HepG2 (cell line): ENCODE results near the gene CYB5R2. TPM values are rescaled to one million over a fixed set of nuclear protein-coding genes. Genes with fewer than 3 reads are reported as not detected.

Experiments used
- ATAC-seq: fragments of 200-7000 bp; cut with Tn5 transposase; 3 replicates; pipeline ENCODE4 v1.9.1; 2020; ENCODE audit warnings: mild to moderate bottlenecking, moderate library complexity
- BruUV-seq: library from RNA; stranded (reverse); fragments of 400-500 nt; replicated peaks from 2 replicates; lab custom pipeline; 2021; lab: Mats Ljungman, UMichigan
- CTCF ChIA-PET: fragments of 300-600 bp; formaldehyde crosslinking; extraction: SDS; loops from one replicate; lab custom pipeline; 2021; ENCODE audit warnings: low total read pairs, inconsistent platforms, low intra/inter-chr PET ratio; lab: Yijun Ruan, JAX
- POLR2A ChIA-PET: fragments of 350-600 bp; sonication (Branson Sonifier 250); formaldehyde crosslinking; loops from one replicate; lab custom pipeline; 2020; ENCODE audit warnings: antibody characterized with exemption, inconsistent platforms; lab: Yijun Ruan, JAX
- DNase-seq: peaks from one replicate; pipeline ENCODE4 v3.0.0-alpha.2; 2015; ENCODE audit warnings: low spot score
- FAIRE-seq: peaks from 3 replicates; lab custom pipeline; 2011; peaks lifted over from hg19 to GRCh38; lab: Jason Lieb, UNC
- H2AFZ ChIP-seq: one replicate; pipeline ENCODE4 v1.6.1; 2011; ENCODE audit warnings: low read length, inconsistent platforms
- H3K27ac ChIP-seq: fragments of 300-600 bp; 3 replicates; pipeline ENCODE4 v1.8.0; 2011; ENCODE audit warnings: mixed run types, mild to moderate bottlenecking, mixed read lengths, low read length, inconsistent platforms; ENCODE audit not compliant: insufficient read depth; ENCODE audit errors: extremely low read length
- H3K27me3 ChIP-seq, 2 experiments: fragments of 200-600 bp in 1 of 2; 2 replicates in 1 of 2; 3 replicates in 1 of 2; pipeline versions ENCODE4 v1.6.0 to v1.8.0; 2011; ENCODE audit warnings: low read length in 2 of 2, mild to moderate bottlenecking in 2 of 2, moderate library complexity in 2 of 2, inconsistent platforms in 1 of 2; ENCODE audit not compliant: insufficient read depth in 2 of 2, control insufficient read depth in 1 of 2
- H3K36me3 ChIP-seq, 2 experiments: fragments of 200-600 bp in 1 of 2; replicated peaks in 1 of 2; 2 replicates in 1 of 2; 3 replicates in 1 of 2; pipeline versions ENCODE4 v1.5.1 to v1.8.0; 2011; ENCODE audit warnings: low read length in 2 of 2, inconsistent platforms in 1 of 2; ENCODE audit not compliant: insufficient read depth in 2 of 2, control insufficient read depth in 1 of 2
- H3K4me1 ChIP-seq: 2 replicates; pipeline ENCODE4 v1.5.1; 2012; ENCODE audit warnings: low read length, inconsistent platforms; ENCODE audit not compliant: insufficient read depth
- H3K4me2 ChIP-seq: 2 replicates; pipeline ENCODE4 v1.6.0; 2011; ENCODE audit warnings: low read depth, low read length, inconsistent platforms
- H3K4me3 ChIP-seq, 3 experiments: fragments of 200-600 bp in 1 of 3; sonication (generic), shearing (Covaris generic) in 1 of 3; replicated peaks in 1 of 3; 2 replicates each; pipeline ENCODE4 v1.5.1; 2011 to 2016; ENCODE audit warnings: low read length in 3 of 3, inconsistent platforms in 2 of 3, low read depth in 2 of 3, mild to moderate bottlenecking in 2 of 3, control low read depth in 1 of 3, mixed read lengths in 1 of 3; ENCODE audit not compliant: insufficient read depth in 1 of 3
- H3K79me2 ChIP-seq: one replicate; pipeline ENCODE4 v1.6.1; 2011; ENCODE audit warnings: low read length, inconsistent platforms; ENCODE audit not compliant: insufficient read depth
- H3K9ac ChIP-seq: 2 replicates; pipeline ENCODE4 v1.6.0; 2011; ENCODE audit warnings: mild to moderate bottlenecking, low read depth, low read length, inconsistent platforms; ENCODE audit not compliant: insufficient read depth
- H3K9me3 ChIP-seq: 2 replicates; pipeline ENCODE4 v1.5.1; 2012; ENCODE audit warnings: mild to moderate bottlenecking, low read length
- H4K20me1 ChIP-seq: 2 replicates; pipeline ENCODE4 v1.6.0; 2011; ENCODE audit warnings: inconsistent platforms, mild to moderate bottlenecking, low read length, moderate library complexity; ENCODE audit not compliant: insufficient read depth
- ATF6 ChIP-seq: sonication (generic); formaldehyde crosslinking; conservative IDR thresholded peaks from 2 replicates; pipeline ENCODE4 v1.4.0; 2020; ENCODE audit warnings: missing genetic modification reagents
- CBX1 ChIP-seq: IDR thresholded peaks from one replicate; pipeline ENCODE4 v1.6.1; 2016; ENCODE audit warnings: antibody characterized with exemption, low read depth
- DNMT1 ChIP-seq: sonication (generic); formaldehyde crosslinking; IDR thresholded peaks from 2 replicates; pipeline ENCODE4 v1.5.1; 2020; ENCODE audit warnings: mild to moderate bottlenecking, missing genetic modification reagents
- GTF2F1 ChIP-seq: fragments of 150-350 bp; IDR thresholded peaks from 2 replicates; pipeline ENCODE4 v1.6.1; 2014; ENCODE audit warnings: low read length
- HNRNPH1 ChIP-seq: fragments of 200-400 bp; formaldehyde crosslinking; optimal IDR thresholded peaks from 2 replicates; pipeline ENCODE3; 2017; ENCODE audit warnings: mild to moderate bottlenecking, low read depth, low read length
- KDM5A ChIP-seq: fragments of 200-600 bp; sonication (generic); IDR thresholded peaks from 2 replicates; pipeline ENCODE4 v1.7.0; 2018; ENCODE audit warnings: antibody characterized with exemption, mild to moderate bottlenecking, low read length, borderline replicate concordance
- KLF11 ChIP-seq: IDR thresholded peaks from 2 replicates; pipeline ENCODE4 v1.6.1; 2016; ENCODE audit warnings: missing compliant biosample characterization
- MAZ ChIP-seq, 2 experiments: sonication (generic) in 1 of 2; formaldehyde crosslinking in 1 of 2; IDR thresholded peaks; 2 replicates each; pipeline versions ENCODE4 v1.5.0 to v1.6.1; 2012 to 2020; ENCODE audit warnings: low read depth in 2 of 2, mild to moderate bottlenecking in 2 of 2, borderline replicate concordance in 1 of 2, improper control_type of control experiment in 1 of 2, low read length in 1 of 2, missing genetic modification reagents in 1 of 2, moderate library complexity in 1 of 2
- PTBP1 ChIP-seq: fragments of 200-400 bp; formaldehyde crosslinking; IDR thresholded peaks from 2 replicates; pipeline ENCODE4 v1.6.1; 2018; ENCODE audit warnings: low read length, low read depth; ENCODE audit not compliant: poor library complexity, severe bottlenecking
- RNF2 ChIP-seq: fragments of 450-650 bp; conservative IDR thresholded peaks from 2 replicates; pipeline ENCODE4 v1.6.1; 2016; ENCODE audit warnings: low read depth
- SCMH1 ChIP-seq: sonication (generic); formaldehyde crosslinking; IDR thresholded peaks from 2 replicates; pipeline ENCODE4 v1.9.0; 2021; ENCODE audit warnings: missing genetic modification reagents, mild to moderate bottlenecking, borderline replicate concordance
- SMARCE1 ChIP-seq: fragments of 450-650 bp; IDR thresholded peaks from 2 replicates; pipeline ENCODE4 v1.6.1; 2017; ENCODE audit warnings: borderline replicate concordance
- XRCC5 ChIP-seq: fragments of 200-400 bp; formaldehyde crosslinking; optimal IDR thresholded peaks from 2 replicates; pipeline ENCODE3; 2017; ENCODE audit warnings: mild to moderate bottlenecking, low read length
- ZNF512 ChIP-seq: sonication (generic); formaldehyde crosslinking; IDR thresholded peaks from 2 replicates; pipeline ENCODE4 v1.4.0; 2020; ENCODE audit warnings: mild to moderate bottlenecking, missing genetic modification reagents
- ZNF629 ChIP-seq: sonication (generic); formaldehyde crosslinking; conservative IDR thresholded peaks from 2 replicates; pipeline ENCODE4 v1.5.0; 2020; ENCODE audit warnings: missing genetic modification reagents
- ZSCAN30 ChIP-seq: sonication (generic); formaldehyde crosslinking; IDR thresholded peaks from 2 replicates; pipeline ENCODE4 v1.5.0; 2020; ENCODE audit warnings: mild to moderate bottlenecking, missing genetic modification reagents
- WGBS: methylation state at CpG from one replicate; pipeline ENCODE4 v1.1.6; 2017; ENCODE audit warnings: low lambda C conversion rate; 5-methylcytosine and 5-hydroxymethylcytosine counted together
- in situ Hi-C: cut with HindIII; loops from 2 replicates; pipeline ENCODE4 v1.10.0; 2017; ENCODE audit warnings: low pct_unique_long_range_greater_than_20kb; ENCODE audit not compliant: extremely low pct_ligation_motif_present
- intact Hi-C: fragments of 100-400 bp; cut with micrococcal nuclease; formaldehyde crosslinking; loops from one replicate; pipeline ENCODE4 v1.10.0; 2022; ENCODE audit not compliant: unreplicated experiment
- polyA plus RNA-seq, 8 experiments: library from polyadenylated mRNA; depleted of rRNA in 3 of 8; stranded (reverse) in 7 of 8; unstranded in 1 of 8; fragments of >200 nt; fragmentation: Illumina TruSeq in 4 of 8; extraction: Trizol in 4 of 8; gene quantifications; 2 replicates each; pipeline versions ENCODE4 v1.2.1 to v1.2.3, GENCODE V29; 2011 to 2016; ENCODE audit warnings: low read depth in 4 of 8, missing spikeins in 1 of 8, mixed read lengths in 1 of 8; ENCODE audit not compliant: insufficient read depth in 1 of 8
- total RNA-seq, 5 experiments: library from RNA; depleted of rRNA; stranded (reverse); fragments of >200 nt; fragmentation: Illumina TruSeq; extraction: Trizol; gene quantifications; 2 replicates each; pipeline ENCODE4 v1.2.3, GENCODE V29; 2016; ENCODE audit warnings: low read depth in 1 of 5
- TF ChIP-seq, protein P1 (sequence below): conservative IDR thresholded peaks from 2 replicates; pipeline ENCODE4 v1.6.1; 2018; ENCODE audit warnings: missing genetic modification reagents
- TF ChIP-seq, protein P2 (sequence below): IDR thresholded peaks from 2 replicates; pipeline ENCODE4 v1.6.1; 2016; ENCODE audit warnings: control low read depth

Gene CYB5R2
- total and polyA plus RNA-seq, 2 of the 13 experiments (the other 11 are each of a cell fraction or from before 2014, with no cell fraction given) = 0.40 to 0.51 TPM

DNA sequence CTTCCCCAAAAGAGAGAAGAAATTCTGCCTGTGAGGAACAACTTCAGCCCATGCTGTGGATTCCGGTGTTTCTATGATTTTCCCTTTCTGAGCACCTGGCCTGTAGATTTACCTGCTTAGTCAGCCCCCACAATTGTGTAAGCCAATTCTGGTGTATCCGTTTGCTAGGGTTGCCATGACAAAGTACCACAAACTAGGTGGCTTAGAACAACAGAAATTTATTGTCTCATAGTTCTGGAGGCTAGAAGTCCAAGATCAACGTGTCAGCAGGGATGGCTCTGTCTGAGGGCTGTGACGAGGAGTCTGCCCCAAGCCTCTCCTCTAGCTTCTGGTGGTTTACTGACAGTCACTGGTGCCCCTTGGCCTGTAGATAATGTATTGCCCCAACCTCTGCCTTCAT, 15.9 kb upstream of the CYB5R2 start:
- BruUV-seq = no TSS peak
- no peaks in the 10 kb centered on the region for H4K20me1 ChIP-seq
- no peak for ATAC-seq
- H3K9ac ChIP-seq = no peak overlapping the region
- TF ChIP-seq SCMH1 (no peak), ZSCAN30 (no peak), XRCC5 (no peak), SMARCE1 (no peak), ZNF512 (no peak), GTF2F1 (no peak), DNMT1 (CRISPR knock-in tag) (no peak), HNRNPH1 (no peak), CBX1 (no peak), MAZ (IDR thresholded peaks at IDR 0.05; ENCODE audit: borderline replicate concordance, low read depth, low read length) (no peak), MAZ (CRISPR knock-in tag; IDR thresholded peaks at IDR 0.05; ENCODE audit: low read depth) (no peak), KLF11 (CRISPR knock-in tag) (no peak), KDM5A (no peak), ATF6 (CRISPR knock-in tag) (no peak), PTBP1 (no peak), RNF2 (no peak), ZNF629 (CRISPR knock-in tag) (no peak)
- TF ChIP-seq, protein P1, sequence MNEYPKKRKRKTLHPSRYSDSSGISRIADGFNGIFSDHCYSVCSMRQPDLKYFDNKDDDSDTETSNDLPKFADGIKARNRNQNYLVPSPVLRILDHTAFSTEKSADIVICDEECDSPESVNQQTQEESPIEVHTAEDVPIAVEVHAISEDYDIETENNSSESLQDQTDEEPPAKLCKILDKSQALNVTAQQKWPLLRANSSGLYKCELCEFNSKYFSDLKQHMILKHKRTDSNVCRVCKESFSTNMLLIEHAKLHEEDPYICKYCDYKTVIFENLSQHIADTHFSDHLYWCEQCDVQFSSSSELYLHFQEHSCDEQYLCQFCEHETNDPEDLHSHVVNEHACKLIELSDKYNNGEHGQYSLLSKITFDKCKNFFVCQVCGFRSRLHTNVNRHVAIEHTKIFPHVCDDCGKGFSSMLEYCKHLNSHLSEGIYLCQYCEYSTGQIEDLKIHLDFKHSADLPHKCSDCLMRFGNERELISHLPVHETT (CRISPR knock-in tag) = no peak
- TF ChIP-seq, protein P2, sequence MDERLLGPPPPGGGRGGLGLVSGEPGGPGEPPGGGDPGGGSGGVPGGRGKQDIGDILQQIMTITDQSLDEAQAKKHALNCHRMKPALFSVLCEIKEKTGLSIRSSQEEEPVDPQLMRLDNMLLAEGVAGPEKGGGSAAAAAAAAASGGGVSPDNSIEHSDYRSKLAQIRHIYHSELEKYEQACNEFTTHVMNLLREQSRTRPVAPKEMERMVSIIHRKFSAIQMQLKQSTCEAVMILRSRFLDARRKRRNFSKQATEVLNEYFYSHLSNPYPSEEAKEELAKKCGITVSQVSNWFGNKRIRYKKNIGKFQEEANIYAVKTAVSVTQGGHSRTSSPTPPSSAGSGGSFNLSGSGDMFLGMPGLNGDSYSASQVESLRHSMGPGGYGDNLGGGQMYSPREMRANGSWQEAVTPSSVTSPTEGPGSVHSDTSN = no peak
- 3% methylated on average over 3 of the region's 4 CpGs for WGBS
- no peaks in the 10 kb centered on the region for H3K36me3 ChIP-seq
- no peaks in the 10 kb centered on the region for H3K79me2 ChIP-seq
- no peak overlapping the region for H2AFZ ChIP-seq
- in situ Hi-C loops (loop anchor here (25.0 kb wide), 1 partner anchor 327 kb away; no protein-coding TSS in a partner anchor), intact Hi-C loops (loop anchor here (2.0 kb wide), 1 partner anchor 336 kb away; no protein-coding TSS in a partner anchor)
- H3K9me3 ChIP-seq = no peaks in the 10 kb centered on the region
- DNase-seq = no peak
- no peak overlapping the region for H3K4me2 ChIP-seq
- H3K4me1 ChIP-seq = peaks cover 8% of the 10 kb centered on the region; the same call in 1 of the 2 replicates
- peaks cover 2 to 33% of the 10 kb centered on the region in 2 experiments; a peak in 3 of 5 replicates for H3K27me3 ChIP-seq
- FAIRE-seq = no peak
- no peak overlapping the region for H3K27ac ChIP-seq
- ChIA-PET CTCF (interaction anchor here (1.4 to 1.6 kb wide), 2 partner anchors 117 to 591 kb away, joined by 5 to 7 read pairs; no protein-coding TSS in a partner anchor), POLR2A (no interaction called here)
- H3K4me3 ChIP-seq = no peak overlapping the region
